GM18907 (cell line): ENCODE results near the gene PDE6A.
A peak's percentile ranks its signal among the peaks of the same experiment; 100 is the strongest.
"Not testable (repeated sequence)": the region's sequence is repeated elsewhere in the genome, so short reads cannot be mapped to it uniquely, and the experiment has no call there.

Experiments used
- ATAC-seq: cut with Tn5 transposase; IDR thresholded peaks from one replicate; pipeline ENCODE4 v1.9.1; 2021; ENCODE audit warnings: mild to moderate bottlenecking, moderate library complexity; ENCODE audit not compliant: unreplicated experiment

The PDE6A gene

GRCh38 chr5:149869411-149869821 is 75.2 kb downstream of the PDE6A start:
- ATAC-seq: no peak

- ATAC-seq: no peak
Observed at GRCh38 chr5:149865746-149866145, 78.8 kb downstream of the PDE6A start.

- ATAC-seq: no peak
Observed at GRCh38 chr5:149863830-149864229, 80.8 kb downstream of the PDE6A start.

GRCh38 chr5:149863176-149863575 is 81.4 kb downstream of the PDE6A start:
- ATAC-seq: no peak

GRCh38 chr5:149860801-149861322 is 83.7 kb downstream of the PDE6A start:
- peak; percentile 77 for ATAC-seq

GRCh38 chr5:149859746-149860145 is 84.8 kb downstream of the PDE6A start:
- no peak for ATAC-seq

GRCh38 chr5:149858481-149858880 is 86.1 kb downstream of the PDE6A start:
- ATAC-seq: not testable (repeated sequence)

GRCh38 chr5:149857499-149857898 is 87.1 kb downstream of the PDE6A start:
- ATAC-seq: no peak

GRCh38 chr5:149855366-149855765 is 89.2 kb downstream of the PDE6A start:
- ATAC-seq: no peak

GRCh38 chr5:149854866-149855265 is 89.7 kb downstream of the PDE6A start:
- ATAC-seq: no peak

GRCh38 chr5:149853701-149854100 is 90.9 kb downstream of the PDE6A start:
- ATAC-seq: no peak

GRCh38 chr5:149853331-149853648 is 91.3 kb downstream of the PDE6A start:
- no peak for ATAC-seq

- ATAC-seq: peak; percentile 80
Observed at GRCh38 chr5:149852641-149853330, 91.8 kb downstream of the PDE6A start.

GRCh38 chr5:149851211-149851610 is 93.4 kb downstream of the PDE6A start:
- ATAC-seq: no peak

GRCh38 chr5:149849966-149850910 is 94.4 kb downstream of the PDE6A start:
- ATAC-seq: no peak

GRCh38 chr5:149849280-149849965 is 95.2 kb downstream of the PDE6A start:
- no peak for ATAC-seq

GRCh38 chr5:149847611-149848010 is 97.0 kb downstream of the PDE6A start:
- ATAC-seq: no peak

- ATAC-seq: no peak
Observed at GRCh38 chr5:149846021-149846420, 98.6 kb downstream of the PDE6A start.

GRCh38 chr5:149845601-149846000 is 99.0 kb downstream of the PDE6A start:
- no peak for ATAC-seq

- no peak for ATAC-seq
Observed at GRCh38 chr5:149841851-149842793, 102.5 kb downstream of the PDE6A start.
